SK-N-SH (cell line): ENCODE data around the gene PRRX1. TPM values are rescaled to one million over a fixed set of nuclear protein-coding genes. Genes with fewer than 3 reads are reported as not detected.
A peak's percentile ranks its signal among the peaks of the same experiment; 100 is the strongest.

ENCODE experiments used
- CTCF ChIA-PET: fragments of 300-600, 350-600 bp; formaldehyde crosslinking; extraction: SDS; loops from one replicate; lab custom pipeline; 2021; lab: Yijun Ruan, JAX
- POLR2A ChIA-PET: fragments of 350-600 bp; sonication (Branson Sonifier 250); formaldehyde crosslinking; extraction: SDS; loops from one replicate; lab custom pipeline; 2020; ENCODE audit warnings: antibody characterized with exemption, inconsistent platforms; lab: Yijun Ruan, JAX
- DNase-seq: peaks from one replicate; pipeline ENCODE4 v3.0.0; 2012
- H2AFZ ChIP-seq: fragments of 200-600 bp; sonication (generic); 2 replicates; pipeline ENCODE4 v1.8.1; 2016; ENCODE audit warnings: antibody characterized with exemption, mild to moderate bottlenecking, low read depth
- H3F3A ChIP-seq: fragments of 200-600 bp; sonication (generic); replicated peaks from 2 replicates; pipeline ENCODE3; 2016; ENCODE audit warnings: antibody characterized with exemption, mild to moderate bottlenecking; ENCODE audit not compliant: insufficient read depth
- H3K27ac ChIP-seq, 2 experiments: fragments of 200-500 bp in 1 of 2; fragments of 200-600 bp in 1 of 2; sonication (Bioruptor generic) in 1 of 2; sonication (generic), shearing (Covaris generic) in 1 of 2; 2 replicates each; pipeline versions ENCODE4 v1.5.1 to v1.6.1; 2014 to 2016; ENCODE audit warnings: low read depth in 2 of 2, inconsistent platforms in 1 of 2, low read length in 1 of 2, mild to moderate bottlenecking in 1 of 2, mixed read lengths in 1 of 2
- H3K27me3 ChIP-seq: fragments of 200-600 bp; sonication (generic), shearing (Covaris generic); 2 replicates; pipeline ENCODE4 v1.6.1; 2016; ENCODE audit warnings: mixed run types; ENCODE audit not compliant: insufficient read depth
- H3K36me3 ChIP-seq, 2 experiments: fragments of 200-500 bp in 1 of 2; fragments of 200-600 bp in 1 of 2; sonication (Bioruptor generic) in 1 of 2; sonication (generic) in 1 of 2; replicated peaks in 1 of 2; 2 replicates each; pipeline versions ENCODE3 to v1.5.1; 2014 to 2016; ENCODE audit warnings: low read length in 1 of 2, mild to moderate bottlenecking in 1 of 2; ENCODE audit not compliant: insufficient read depth in 2 of 2, control insufficient read depth in 1 of 2
- H3K4me1 ChIP-seq, 2 experiments: fragments of 200-500 bp in 1 of 2; fragments of 200-600 bp in 1 of 2; sonication (Bioruptor generic) in 1 of 2; sonication (generic), shearing (Covaris generic) in 1 of 2; 2 replicates each; pipeline versions ENCODE4 v1.5.1 to v1.6.1; 2014 to 2016; ENCODE audit warnings: low read depth in 1 of 2, low read length in 1 of 2, mixed run types in 1 of 2; ENCODE audit not compliant: insufficient read depth in 2 of 2, control insufficient read depth in 1 of 2
- H3K4me2 ChIP-seq: fragments of 200-600 bp; sonication (generic), shearing (Covaris generic); 2 replicates; pipeline ENCODE4 v1.6.1; 2017; ENCODE audit warnings: mixed run types
- H3K4me3 ChIP-seq, 2 experiments: fragments of 200-500 bp in 1 of 2; fragments of 200-600 bp in 1 of 2; sonication (Bioruptor generic) in 1 of 2; sonication (generic), shearing (Covaris generic) in 1 of 2; 2 replicates each; pipeline versions ENCODE4 v1.5.1 to v1.8.1; 2014 to 2016; ENCODE audit warnings: low read depth in 2 of 2, inconsistent platforms in 1 of 2, low read length in 1 of 2, mild to moderate bottlenecking in 1 of 2, mixed read lengths in 1 of 2, moderate library complexity in 1 of 2
- H3K79me2 ChIP-seq: fragments of 200-600 bp; sonication (generic); 2 replicates; pipeline ENCODE4 v1.8.1; 2017; ENCODE audit warnings: mild to moderate bottlenecking; ENCODE audit not compliant: insufficient read depth
- H3K9ac ChIP-seq: fragments of 200-600 bp; sonication (generic); 2 replicates; pipeline ENCODE4 v1.6.1; 2017; ENCODE audit warnings: mixed run types
- H3K9me2 ChIP-seq: fragments of 200-600 bp; sonication (generic); 2 replicates; pipeline ENCODE4 v1.6.1; 2017; ENCODE audit warnings: mixed run types
- H3K9me3 ChIP-seq: fragments of 200-600 bp; sonication (generic); 2 replicates; pipeline ENCODE4 v1.6.1; 2017; ENCODE audit warnings: mixed run types, mild to moderate bottlenecking, moderate library complexity
- H4K20me1 ChIP-seq: fragments of 200-600 bp; sonication (generic); 2 replicates; pipeline ENCODE4 v1.6.1; 2017; ENCODE audit warnings: mild to moderate bottlenecking, mixed run types; ENCODE audit not compliant: insufficient read depth
- ELF1 ChIP-seq: IDR thresholded peaks from 2 replicates; pipeline ENCODE4 v1.4.0; 2012
- EP300 ChIP-seq, 2 experiments: IDR thresholded peaks; 2 replicates each; pipeline versions ENCODE4 v1.4.0 to v1.6.1; 2012; ENCODE audit warnings: borderline replicate concordance in 1 of 2, low read depth in 1 of 2, low read length in 1 of 2
- EZH2phosphoT487 ChIP-seq: fragments of 200-600 bp; sonication (generic); IDR thresholded peaks from 2 replicates; pipeline ENCODE4 v1.6.1; 2017; ENCODE audit warnings: low read depth, mixed run types, mild to moderate bottlenecking, antibody characterized with exemption, moderate library complexity, borderline replicate concordance
- FOXM1 ChIP-seq: IDR thresholded peaks from 2 replicates; pipeline ENCODE4 v1.4.0; 2012; ENCODE audit warnings: low read depth, mild to moderate bottlenecking
- GATA2 ChIP-seq: sonication (generic); formaldehyde crosslinking; IDR thresholded peaks from 2 replicates; pipeline ENCODE4 v1.5.0; 2020; ENCODE audit warnings: mild to moderate bottlenecking, missing genetic modification reagents
- JUND ChIP-seq: IDR thresholded peaks from 2 replicates; pipeline ENCODE4 v1.4.0; 2012
- MEF2A ChIP-seq: IDR thresholded peaks from 2 replicates; pipeline ENCODE4 v1.4.0; 2012; ENCODE audit warnings: low read depth, borderline replicate concordance
- MXI1 ChIP-seq: IDR thresholded peaks from 2 replicates; pipeline ENCODE4 v1.6.1; 2012; ENCODE audit warnings: mild to moderate bottlenecking, low read depth, low read length, improper control_type of control experiment
- NRF1 ChIP-seq: IDR thresholded peaks from 2 replicates; pipeline ENCODE4 v1.6.1; 2012; ENCODE audit warnings: low read depth, mild to moderate bottlenecking, low read length
- PBX3 ChIP-seq: IDR thresholded peaks from 2 replicates; pipeline ENCODE4; 2012
- RCOR1 ChIP-seq: fragments of 150-350 bp; IDR thresholded peaks from 2 replicates; pipeline ENCODE4 v1.6.1; 2017; ENCODE audit warnings: antibody characterized with exemption, low read length
- REST ChIP-seq: IDR thresholded peaks from 2 replicates; pipeline ENCODE4 v1.6.1; 2012; ENCODE audit warnings: mild to moderate bottlenecking, low read depth, low read length, moderate library complexity
- RXRA ChIP-seq: IDR thresholded peaks from 2 replicates; pipeline ENCODE4 v1.4.0; 2012; ENCODE audit warnings: low read depth, mild to moderate bottlenecking, borderline replicate concordance
- SIN3A ChIP-seq: IDR thresholded peaks from 2 replicates; pipeline ENCODE4 v1.6.1; 2012; ENCODE audit warnings: low read depth, mild to moderate bottlenecking, low read length, moderate library complexity, borderline replicate concordance
- TAF1 ChIP-seq: IDR thresholded peaks from 2 replicates; pipeline ENCODE4 v1.6.1; 2012; ENCODE audit warnings: low read depth, mild to moderate bottlenecking, low read length, moderate library complexity, borderline replicate concordance
- TEAD4 ChIP-seq: IDR thresholded peaks from 2 replicates; pipeline ENCODE4 v1.4.0; 2012; ENCODE audit warnings: mild to moderate bottlenecking, borderline replicate concordance; ENCODE audit not compliant: insufficient read depth
- USF1 ChIP-seq: IDR thresholded peaks from 2 replicates; pipeline ENCODE4 v1.4.0; 2012; ENCODE audit warnings: low read depth, borderline replicate concordance
- WGBS: methylation state at CpG from one replicate; pipeline ENCODE4 v1.1.6; 2017; ENCODE audit warnings: low lambda C conversion rate; 5-methylcytosine and 5-hydroxymethylcytosine counted together
- polyA plus RNA-seq, 3 experiments: library from polyadenylated mRNA; depleted of rRNA; stranded (reverse); fragments of >200 nt; gene quantifications; 2 replicates each; pipeline ENCODE4 v1.2.3, GENCODE V29; 2012
- TF ChIP-seq, protein P1 (sequence below): fragments of 150-350 bp; IDR thresholded peaks from 2 replicates; pipeline ENCODE4 v1.6.1; 2017; ENCODE audit warnings: antibody characterized with exemption, low read length, low read depth, borderline replicate concordance
- TF ChIP-seq, protein P2 (sequence below): IDR thresholded peaks from 2 replicates; pipeline ENCODE4 v1.4.0; 2012; ENCODE audit warnings: low read depth, borderline replicate concordance
- TF ChIP-seq, protein P3 (sequence below): IDR thresholded peaks from 2 replicates; pipeline ENCODE4 v1.4.0; 2012; ENCODE audit warnings: low read depth

Gene PRRX1
- polyA plus RNA-seq, 1 of the 3 experiments (the other 2 are of a cell fraction) = 356 TPM

- Histone ChIP-seq H4K20me1 (no peaks in the 10 kb centered on the region), H3K4me1 (peaks cover 0 to 3% of the 10 kb centered on the region in 2 experiments; a peak in 3 of 4 replicates), H3K9ac (no peak overlapping the region), H3K4me3 (no peak overlapping the region), H3K4me2 (peak overlapping the region; percentile 22), H3K36me3 (no peaks in the 10 kb centered on the region), H3K9me2 (no peaks in the 10 kb centered on the region), H3K27me3 (no peaks in the 10 kb centered on the region), H3F3A (no peaks in the 10 kb centered on the region), H3K79me2 (no peaks in the 10 kb centered on the region), H2AFZ (peak overlapping the region; percentile 4; the same call in 1 of the 2 replicates), H3K9me3 (no peaks in the 10 kb centered on the region), H3K27ac (peak overlapping the region in 1 of 2 experiments; percentile 28; a peak in 2 of 4 replicates)
- TF ChIP-seq TAF1 (no peak), FOXM1 (no peak), USF1 (no peak), PBX3 (no peak), EZH2phosphoT487 (no peak), RXRA (no peak), SIN3A (no peak), GATA2 (CRISPR knock-in tag) (no peak), NRF1 (no peak), REST (no peak), TEAD4 (no peak), MEF2A (no peak), RCOR1 (no peak), ELF1 (no peak), JUND (no peak), EP300 (IDR thresholded peaks at IDR 0.05; ENCODE audit: borderline replicate concordance in 1 of 2, low read depth in 1 of 2, low read length in 1 of 2) (no peak), MXI1 (no peak)
- TF ChIP-seq, protein P1, sequence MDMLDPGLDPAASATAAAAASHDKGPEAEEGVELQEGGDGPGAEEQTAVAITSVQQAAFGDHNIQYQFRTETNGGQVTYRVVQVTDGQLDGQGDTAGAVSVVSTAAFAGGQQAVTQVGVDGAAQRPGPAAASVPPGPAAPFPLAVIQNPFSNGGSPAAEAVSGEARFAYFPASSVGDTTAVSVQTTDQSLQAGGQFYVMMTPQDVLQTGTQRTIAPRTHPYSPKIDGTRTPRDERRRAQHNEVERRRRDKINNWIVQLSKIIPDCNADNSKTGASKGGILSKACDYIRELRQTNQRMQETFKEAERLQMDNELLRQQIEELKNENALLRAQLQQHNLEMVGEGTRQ = no peak
- TF ChIP-seq, protein P2, sequence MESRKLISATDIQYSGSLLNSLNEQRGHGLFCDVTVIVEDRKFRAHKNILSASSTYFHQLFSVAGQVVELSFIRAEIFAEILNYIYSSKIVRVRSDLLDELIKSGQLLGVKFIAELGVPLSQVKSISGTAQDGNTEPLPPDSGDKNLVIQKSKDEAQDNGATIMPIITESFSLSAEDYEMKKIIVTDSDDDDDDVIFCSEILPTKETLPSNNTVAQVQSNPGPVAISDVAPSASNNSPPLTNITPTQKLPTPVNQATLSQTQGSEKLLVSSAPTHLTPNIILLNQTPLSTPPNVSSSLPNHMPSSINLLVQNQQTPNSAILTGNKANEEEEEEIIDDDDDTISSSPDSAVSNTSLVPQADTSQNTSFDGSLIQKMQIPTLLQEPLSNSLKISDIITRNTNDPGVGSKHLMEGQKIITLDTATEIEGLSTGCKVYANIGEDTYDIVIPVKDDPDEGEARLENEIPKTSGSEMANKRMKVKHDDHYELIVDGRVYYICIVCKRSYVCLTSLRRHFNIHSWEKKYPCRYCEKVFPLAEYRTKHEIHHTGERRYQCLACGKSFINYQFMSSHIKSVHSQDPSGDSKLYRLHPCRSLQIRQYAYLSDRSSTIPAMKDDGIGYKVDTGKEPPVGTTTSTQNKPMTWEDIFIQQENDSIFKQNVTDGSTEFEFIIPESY = no peak
- TF ChIP-seq, protein P3, sequence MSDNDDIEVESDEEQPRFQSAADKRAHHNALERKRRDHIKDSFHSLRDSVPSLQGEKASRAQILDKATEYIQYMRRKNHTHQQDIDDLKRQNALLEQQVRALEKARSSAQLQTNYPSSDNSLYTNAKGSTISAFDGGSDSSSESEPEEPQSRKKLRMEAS = no peak
- WGBS = 47% methylated on average over 2 of the region's 2 CpGs
- ChIA-PET CTCF (no interaction called here), POLR2A (no interaction called here)
- no peak for DNase-seq
Measured at GRCh38 chr1:170749959-170750358, 86.0 kb downstream of the PRRX1 start.
